ENCODE results near the gene CREB5. TPM values are rescaled to one million over a fixed set of nuclear protein-coding genes. Genes with fewer than 3 reads are reported as not detected.

Gene CREB5
- total and polyA plus RNA-seq, 2 of the 13 experiments (the other 11 are each of a cell fraction or from before 2014, with no cell fraction given): 0.38 to 0.71 TPM

GRCh38 chr7:28656529-28656928, 244.2 kb downstream of the CREB5 start:
- BruUV-seq (replicated peaks): no TSS peak
- no peaks in the 10 kb centered on the region for H3K79me2 ChIP-seq (ENCODE audit: insufficient read depth, low read length)
- CTCF ChIA-PET (ENCODE audit: low intra/inter-chr PET ratio, low total read pairs): no interaction called here

DNA sequence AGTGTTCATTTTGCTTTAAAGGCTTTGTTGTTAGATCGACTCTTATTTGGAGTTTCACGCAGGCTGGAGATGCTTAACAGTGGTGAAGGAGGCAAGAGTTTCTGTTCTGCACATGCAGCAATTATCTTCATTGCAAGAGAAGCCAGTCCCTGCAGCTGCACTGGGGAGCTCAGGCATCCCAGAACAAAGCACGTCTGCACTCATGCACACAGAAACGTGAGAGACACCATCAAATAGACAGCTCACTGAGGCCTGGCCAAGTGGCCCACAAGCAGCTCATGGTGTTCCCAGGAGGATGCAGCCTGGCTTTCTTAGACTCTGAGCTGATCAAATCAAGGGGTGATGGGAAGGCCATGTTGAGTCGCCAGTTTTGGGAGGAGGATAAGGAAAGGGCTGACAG, 246.1 kb downstream of the CREB5 start:
- ChIA-PET CTCF (ENCODE audit: low intra/inter-chr PET ratio, low total read pairs) (no interaction called here), POLR2A (no interaction called here)
- Histone ChIP-seq H3K4me2 (ENCODE audit: low read depth, low read length) (no peak overlapping the region), H3K79me2 (ENCODE audit: insufficient read depth, low read length) (no peaks in the 10 kb centered on the region), H4K20me1 (ENCODE audit: insufficient read depth, low read length) (no peaks in the 10 kb centered on the region), H3K36me3 (replicated peaks in 1 of 2; ENCODE audit: control insufficient read depth in 1 of 2, insufficient read depth in 2 of 2, low read length in 2 of 2) (no peaks in the 10 kb centered on the region), H3K4me3 (replicated peaks in 1 of 3; ENCODE audit: insufficient read depth in 1 of 3, low read depth in 2 of 3, low read length in 3 of 3) (no peak overlapping the region), H3K9ac (ENCODE audit: insufficient read depth, low read depth, low read length) (no peak overlapping the region), H3K4me1 (ENCODE audit: insufficient read depth, low read length) (no peaks in the 10 kb centered on the region), H3K27ac (ENCODE audit: extremely low read length, insufficient read depth, low read length) (no peak overlapping the region), H3K9me3 (ENCODE audit: low read length) (peaks cover 15% of the 10 kb centered on the region; the same call in 1 of the 2 replicates), H2AFZ (ENCODE audit: low read length) (no peak overlapping the region), H3K27me3 (ENCODE audit: control insufficient read depth in 1 of 2, insufficient read depth in 2 of 2, low read length in 2 of 2) (no peaks in the 10 kb centered on the region)
- WGBS (ENCODE audit: low lambda C conversion rate): 2% methylated on average over 3 of the region's 5 CpGs
- BruUV-seq (replicated peaks): no TSS peak
- intact Hi-C loops (cut with micrococcal nuclease; ENCODE audit: unreplicated experiment): no loop called here
- ATAC-seq (no peak), FAIRE-seq (no peak), DNase-seq (ENCODE audit: low spot score) (no peak)
- in situ Hi-C loops (cut with HindIII; ENCODE audit: extremely low pct_ligation_motif_present, low pct_unique_long_range_greater_than_20kb): no loop called here
- TF ChIP-seq ZNF44 (CRISPR knock-in tag; IDR thresholded peaks at IDR 0.05): no peak
- no peak for TF ChIP-seq ARNT2 (CRISPR knock-in tag; IDR thresholded peaks at IDR 0.05; ENCODE audit: low read depth)
- TF ChIP-seq ZFX (CRISPR knock-in tag; IDR thresholded peaks at IDR 0.05; ENCODE audit: low read depth): no peak
- TF ChIP-seq TBX2 (CRISPR knock-in tag; IDR thresholded peaks at IDR 0.05; ENCODE audit: borderline replicate concordance): no peak
- TF ChIP-seq, protein P1, sequence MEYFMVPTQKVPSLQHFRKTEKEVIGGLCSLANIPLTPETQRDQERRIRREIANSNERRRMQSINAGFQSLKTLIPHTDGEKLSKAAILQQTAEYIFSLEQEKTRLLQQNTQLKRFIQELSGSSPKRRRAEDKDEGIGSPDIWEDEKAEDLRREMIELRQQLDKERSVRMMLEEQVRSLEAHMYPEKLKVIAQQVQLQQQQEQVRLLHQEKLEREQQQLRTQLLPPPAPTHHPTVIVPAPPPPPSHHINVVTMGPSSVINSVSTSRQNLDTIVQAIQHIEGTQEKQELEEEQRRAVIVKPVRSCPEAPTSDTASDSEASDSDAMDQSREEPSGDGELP (IDR thresholded peaks at IDR 0.05; ENCODE audit: borderline replicate concordance, low read depth): no peak
- no peak for TF ChIP-seq ZNF3 (CRISPR knock-in tag; IDR thresholded peaks at IDR 0.05)
- TF ChIP-seq ZUFSP (CRISPR knock-in tag; IDR thresholded peaks at IDR 0.05; ENCODE audit: borderline replicate concordance): no peak

More at GRCh38 chr7:28656529-28656928, 244.2 kb downstream of the CREB5 start:
- WGBS (ENCODE audit: low lambda C conversion rate): 5% methylated on average over 1 of the region's 1 CpG
- POLR2A ChIA-PET: no interaction called here
- Histone ChIP-seq H3K27me3 (ENCODE audit: control insufficient read depth in 1 of 2, insufficient read depth in 2 of 2, low read length in 2 of 2) (no peaks in the 10 kb centered on the region), H3K9me3 (ENCODE audit: low read length) (peaks cover 15% of the 10 kb centered on the region; the same call in 1 of the 2 replicates), H3K36me3 (replicated peaks in 1 of 2; ENCODE audit: control insufficient read depth in 1 of 2, insufficient read depth in 2 of 2, low read length in 2 of 2) (no peaks in the 10 kb centered on the region), H3K9ac (ENCODE audit: insufficient read depth, low read depth, low read length) (no peak overlapping the region), H3K4me1 (ENCODE audit: insufficient read depth, low read length) (no peaks in the 10 kb centered on the region), H2AFZ (ENCODE audit: low read length) (no peak overlapping the region), H3K27ac (ENCODE audit: extremely low read length, insufficient read depth, low read length) (no peak overlapping the region), H3K4me3 (replicated peaks in 1 of 3; ENCODE audit: insufficient read depth in 1 of 3, low read depth in 2 of 3, low read length in 3 of 3) (no peak overlapping the region), H3K4me2 (ENCODE audit: low read depth, low read length) (no peak overlapping the region), H4K20me1 (ENCODE audit: insufficient read depth, low read length) (no peaks in the 10 kb centered on the region)
- peak; percentile 56; the same call in 1 of the 2 replicates for TF ChIP-seq MAFF (IDR thresholded peaks at IDR 0.05; ENCODE audit: low read depth, low read length)
- no peak for TF ChIP-seq HNRNPLL (IDR thresholded peaks at IDR 0.05; ENCODE audit: low read depth, low read length, poor library complexity, severe bottlenecking)
- TF ChIP-seq MAFK (conservative IDR thresholded peaks at IDR 0.05 in 1 of 2, IDR thresholded peaks at IDR 0.05 in 1 of 2; ENCODE audit: low read length in 2 of 2): peak; percentile 67 to 81
- no peak for TF ChIP-seq ZNF773 (CRISPR knock-in tag; IDR thresholded peaks at IDR 0.05; ENCODE audit: borderline replicate concordance)
- TF ChIP-seq TBP (CRISPR knock-in tag; IDR thresholded peaks at IDR 0.05): no peak
- TF ChIP-seq CREB1 (IDR thresholded peaks at IDR 0.05): no peak
- no peak for TF ChIP-seq CREB1 (CRISPR knock-in tag; IDR thresholded peaks at IDR 0.05)
- no peak for TF ChIP-seq HINFP (CRISPR knock-in tag; IDR thresholded peaks at IDR 0.05; ENCODE audit: low read depth)
- TF ChIP-seq ZNF709 (CRISPR knock-in tag; IDR thresholded peaks at IDR 0.05): no peak
- no peak for TF ChIP-seq KLF12 (CRISPR knock-in tag; IDR thresholded peaks at IDR 0.05; ENCODE audit: borderline replicate concordance)
- TF ChIP-seq ZFAT (CRISPR knock-in tag; conservative IDR thresholded peaks at IDR 0.05): no peak
- no peak for TF ChIP-seq SIX4 (CRISPR knock-in tag; IDR thresholded peaks at IDR 0.05)
- no peak for TF ChIP-seq ATF7 (IDR thresholded peaks at IDR 0.05)
- no peak for TF ChIP-seq ATF7 (CRISPR knock-in tag; IDR thresholded peaks at IDR 0.05)
- DNase-seq (ENCODE audit: low spot score) (no peak), ATAC-seq (no peak), FAIRE-seq (no peak)
- in situ Hi-C loops (cut with HindIII; ENCODE audit: extremely low pct_ligation_motif_present, low pct_unique_long_range_greater_than_20kb): no loop called here
- intact Hi-C loops (cut with micrococcal nuclease; ENCODE audit: unreplicated experiment): no loop called here
